Heart left ventricle (tissue), 13 donors: ENCODE results near the gene TMEM9.

Experiments used
- CTCF ChIP-seq, 12 donors: fragments of 200-600 bp; sonication (generic) in 4 of 12; IDR thresholded peaks; one replicate each; pipeline versions ENCODE4 v1.5.0 to v1.8.0; 2018 to 2022; ENCODE audit warnings: antibody characterized with exemption in 12 of 12, mild to moderate bottlenecking in 5 of 12
- POLR2A ChIP-seq, 2 donors: fragments of 450-650 bp; IDR thresholded peaks; one replicate each; pipeline ENCODE4 v1.6.1; 2017; ENCODE audit warnings: antibody characterized with exemption in 2 of 2, mild to moderate bottlenecking in 2 of 2, moderate library complexity in 2 of 2
- donor health status: ischemic (EF 13 %, LVEDD 7.1; RV severe dilation, severe dysfunction).
- donor health status: DM: no; HTN: yes; CAD: no.
- donor health status: DM: no; HTN: no; CAD: no.
- donor health status: ischemic (EF 25% LVEDD 6.9; RV normal size, moderate dysfunction).
- donor health status: ischemic (EF 25% LVEDD 5.7; RV mildly dilated, moderate dysfunction).
- donor health status: ischemic (EF 35%, LVEDD 5.7; RV mildly dilated, moderate dysfunction).
- donor health status: nonischemic (EF 11% LVEDD 7.7; RV severe dilation, severe dysfunction).
- donor health status: DM: yes; HTN: yes; CAD: no.
- donor health status: PGD.
- donor health status: ischemic (EF 29% LVEDD 5.4; RV normal size, mild dysfunction).
- donor health status: nonischemic (EF 23%, LVEDD 6.1; RV moderate dilation, normal function).

DNA sequence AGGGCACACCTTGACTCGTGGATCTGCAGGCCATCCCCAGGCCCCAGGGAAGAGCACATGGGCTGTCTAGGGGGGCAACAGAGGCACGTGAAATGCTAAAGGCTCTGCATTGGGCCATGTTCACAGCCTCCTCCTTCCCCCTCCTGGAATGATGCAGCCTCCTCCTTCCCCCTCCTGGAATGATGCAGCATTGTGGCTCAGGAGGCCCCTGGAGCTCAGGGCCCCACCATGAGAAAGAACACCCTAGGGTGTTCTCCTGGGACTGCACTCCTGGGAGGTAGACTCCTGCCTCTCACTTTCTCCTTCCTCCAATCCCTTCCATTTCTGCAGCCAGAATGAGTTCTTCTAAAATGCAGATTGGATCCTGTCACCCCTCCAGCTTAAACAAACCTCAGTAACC, 34.8 kb upstream of the TMEM9 start:
- TF ChIP-seq CTCF (IDR thresholded peaks at IDR 0.05) (no peak), POLR2A (IDR thresholded peaks at IDR 0.05) (no peak)
